GM08714 (cell line): ENCODE data around the gene RHBDL2.
"Not testable (repeated sequence)": the region's sequence is repeated elsewhere in the genome, so short reads cannot be mapped to it uniquely, and the experiment has no call there.

Experiments
- H3K4me3 ChIP-seq: fragments of 200-500 bp; sonication (Bioruptor generic); 2 replicates; pipeline ENCODE4 v1.5.1; 2014; ENCODE audit warnings: mild to moderate bottlenecking, low read length, inconsistent platforms
- ZNF274 ChIP-seq: IDR thresholded peaks from 2 replicates; pipeline ENCODE4 v1.6.1; 2012; ENCODE audit warnings: mild to moderate bottlenecking, low read depth, low read length

Gene RHBDL2

GRCh38 chr1:38875811-38876210 lies 65.8 kb downstream of the RHBDL2 start:
- no peak for TF ChIP-seq ZNF274
- no peak overlapping the region for H3K4me3 ChIP-seq

GRCh38 chr1:38873027-38873969 lies 68.3 kb downstream of the RHBDL2 start, which contains the start of gene MYCBP:
Gene MYCBP, minus strand, starts transcription at chr1:38873348. Its CDS starts 43 bp downstream, at chr1:38873305.
- no peak for TF ChIP-seq ZNF274
- peak within 1 kb of the TSS; percentile 94 for H3K4me3 ChIP-seq

GRCh38 chr1:38872401-38873026 lies 69.1 kb downstream of the RHBDL2 start:
- no peak for TF ChIP-seq ZNF274
- H3K4me3 ChIP-seq = peak overlapping the region; percentile 84

- no peak for TF ChIP-seq ZNF274
- H3K4me3 ChIP-seq = no peak overlapping the region
These were observed 70.6 kb downstream of the RHBDL2 start for GRCh38 chr1:38870996-38871395.

- TF ChIP-seq ZNF274 = no peak
- no peak overlapping the region for H3K4me3 ChIP-seq
These were observed 74.4 kb downstream of the RHBDL2 start for GRCh38 chr1:38867208-38867607.

- H3K4me3 ChIP-seq = no peak overlapping the region
- TF ChIP-seq ZNF274 = no peak
These were observed 76.4 kb downstream of the RHBDL2 start for GRCh38 chr1:38865112-38865715.

- peak overlapping the region; percentile 84 for H3K4me3 ChIP-seq
- TF ChIP-seq ZNF274 = no peak
These were observed 81.2 kb downstream of the RHBDL2 start for GRCh38 chr1:38860454-38860795.

- no peak for TF ChIP-seq ZNF274
- peak within 1 kb of the TSS; percentile 84 for H3K4me3 ChIP-seq
These were observed 81.8 kb downstream of the RHBDL2 start, which contains the start of gene RRAGC for GRCh38 chr1:38859561-38860453. Gene RRAGC, minus strand, starts transcription at chr1:38859772. Its CDS starts 126 bp downstream, at chr1:38859646.

GRCh38 chr1:38858833-38859560 lies 82.6 kb downstream of the RHBDL2 start:
- no peak for TF ChIP-seq ZNF274
- peak overlapping the region; percentile 73 for H3K4me3 ChIP-seq

GRCh38 chr1:38852780-38853179 lies 88.8 kb downstream of the RHBDL2 start:
- H3K4me3 ChIP-seq = no peak overlapping the region
- no peak for TF ChIP-seq ZNF274

GRCh38 chr1:38848071-38848470 lies 93.6 kb downstream of the RHBDL2 start:
- H3K4me3 ChIP-seq = no peak overlapping the region
- no peak for TF ChIP-seq ZNF274

GRCh38 chr1:38846210-38846609 lies 95.4 kb downstream of the RHBDL2 start:
- no peak overlapping the region for H3K4me3 ChIP-seq
- TF ChIP-seq ZNF274 = no peak

GRCh38 chr1:38845088-38845487 lies 96.5 kb downstream of the RHBDL2 start:
- H3K4me3 ChIP-seq = not testable (repeated sequence)
